Measurements from ENCODE around the gene TIMM8B. TPM values are rescaled to one million over a fixed set of nuclear protein-coding genes. Genes with fewer than 3 reads are reported as not detected.

TIMM8B gene
- total RNA-seq, 1 experiment from 2014 or later = 99.6 TPM

DNA sequence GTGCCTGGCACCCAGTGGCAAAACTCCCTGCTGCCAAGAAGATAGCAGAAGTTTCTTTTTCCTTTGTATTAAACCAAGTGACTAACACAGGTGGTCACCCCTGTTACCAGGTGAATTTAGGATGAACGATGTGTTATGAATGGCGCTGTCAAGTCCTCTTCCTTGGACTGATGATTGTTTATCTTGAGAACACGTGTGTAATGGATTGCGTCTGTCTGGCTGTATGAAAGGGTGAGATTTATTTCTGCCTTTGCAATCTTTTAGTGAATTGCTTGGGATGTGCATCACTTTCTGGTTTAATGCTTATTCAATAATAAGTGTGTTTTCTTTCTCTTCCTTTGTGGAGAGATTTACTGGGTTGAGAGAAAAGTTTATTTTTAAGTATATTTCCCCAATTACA lies 36.6 kb upstream of the TIMM8B start:
- TF ChIP-seq, protein P1, sequence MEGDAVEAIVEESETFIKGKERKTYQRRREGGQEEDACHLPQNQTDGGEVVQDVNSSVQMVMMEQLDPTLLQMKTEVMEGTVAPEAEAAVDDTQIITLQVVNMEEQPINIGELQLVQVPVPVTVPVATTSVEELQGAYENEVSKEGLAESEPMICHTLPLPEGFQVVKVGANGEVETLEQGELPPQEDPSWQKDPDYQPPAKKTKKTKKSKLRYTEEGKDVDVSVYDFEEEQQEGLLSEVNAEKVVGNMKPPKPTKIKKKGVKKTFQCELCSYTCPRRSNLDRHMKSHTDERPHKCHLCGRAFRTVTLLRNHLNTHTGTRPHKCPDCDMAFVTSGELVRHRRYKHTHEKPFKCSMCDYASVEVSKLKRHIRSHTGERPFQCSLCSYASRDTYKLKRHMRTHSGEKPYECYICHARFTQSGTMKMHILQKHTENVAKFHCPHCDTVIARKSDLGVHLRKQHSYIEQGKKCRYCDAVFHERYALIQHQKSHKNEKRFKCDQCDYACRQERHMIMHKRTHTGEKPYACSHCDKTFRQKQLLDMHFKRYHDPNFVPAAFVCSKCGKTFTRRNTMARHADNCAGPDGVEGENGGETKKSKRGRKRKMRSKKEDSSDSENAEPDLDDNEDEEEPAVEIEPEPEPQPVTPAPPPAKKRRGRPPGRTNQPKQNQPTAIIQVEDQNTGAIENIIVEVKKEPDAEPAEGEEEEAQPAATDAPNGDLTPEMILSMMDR (conservative IDR thresholded peaks at IDR 0.05; ENCODE audit: low read depth, low read length) = no peak
- no peak for TF ChIP-seq EZH2 (IDR thresholded peaks at IDR 0.05; ENCODE audit: borderline replicate concordance, low read depth, low read length, poor library complexity, severe bottlenecking)
- Histone ChIP-seq H3K4me3 (ENCODE audit: low read depth, low read length, poor library complexity, severe bottlenecking) (no peak overlapping the region), H3K27me3 (replicated peaks; ENCODE audit: insufficient read depth, low read depth, low read length, poor library complexity) (no peaks in the 10 kb centered on the region), H3K27ac (ENCODE audit: low read depth, low read length, poor library complexity, severe bottlenecking) (peak overlapping the region; percentile 44), H3K9me3 (ENCODE audit: low read depth, low read length, poor library complexity, severe bottlenecking) (no peaks in the 10 kb centered on the region), H3K36me3 (ENCODE audit: insufficient read depth, low read length, poor library complexity, severe bottlenecking) (no peaks in the 10 kb centered on the region), H3K4me1 (ENCODE audit: insufficient read depth, low read length, poor library complexity, severe bottlenecking) (peaks cover 54% of the 10 kb centered on the region)
- ChIA-PET CTCF (no interaction called here), POLR2A (ENCODE audit: low non-redundant PET) (no interaction called here)
- DNase-seq (ENCODE audit: low spot score) = peak; percentile 32
- no TSS peak for BruUV-seq (replicated peaks)
- intact Hi-C loops (cut with micrococcal nuclease; ENCODE audit: unreplicated experiment) = no loop called here

DNA sequence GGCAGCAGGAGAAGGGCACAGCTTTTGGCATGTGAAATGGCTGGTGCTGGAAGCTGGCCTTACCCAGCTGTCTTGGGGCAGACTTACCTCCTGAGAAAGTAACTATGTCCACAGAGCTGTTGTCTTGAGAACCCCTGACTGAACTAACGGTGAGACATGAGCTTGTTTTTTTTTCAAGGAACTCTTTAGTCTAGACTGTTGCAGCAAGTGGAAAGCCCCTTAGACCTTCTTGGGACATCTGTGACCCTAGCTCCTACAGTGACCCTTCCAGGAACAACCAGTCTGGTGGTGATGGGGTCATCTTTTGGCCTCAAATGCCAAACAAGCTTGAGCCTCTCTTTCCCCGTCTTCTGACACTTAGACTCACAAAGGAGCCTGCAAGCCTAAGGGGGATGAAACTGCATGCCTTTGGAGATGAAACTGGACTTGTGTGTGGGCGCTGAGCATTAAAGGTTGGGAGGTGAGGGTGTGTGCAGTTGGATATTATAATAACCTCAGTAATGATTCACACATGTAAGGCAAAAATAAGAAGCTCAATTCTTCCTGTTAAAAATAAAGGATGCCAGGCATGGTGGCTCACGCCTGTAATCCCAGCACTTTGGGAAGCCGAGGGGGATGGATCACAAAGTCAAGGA lies 35.5 kb upstream of the TIMM8B start:
- ChIA-PET CTCF (interaction anchor here (1.2 kb wide), 1 partner anchor 53 kb away, joined by 5 read pairs; the partner anchor contains the start of gene BCO2), POLR2A (ENCODE audit: low non-redundant PET) (no interaction called here)

DNA sequence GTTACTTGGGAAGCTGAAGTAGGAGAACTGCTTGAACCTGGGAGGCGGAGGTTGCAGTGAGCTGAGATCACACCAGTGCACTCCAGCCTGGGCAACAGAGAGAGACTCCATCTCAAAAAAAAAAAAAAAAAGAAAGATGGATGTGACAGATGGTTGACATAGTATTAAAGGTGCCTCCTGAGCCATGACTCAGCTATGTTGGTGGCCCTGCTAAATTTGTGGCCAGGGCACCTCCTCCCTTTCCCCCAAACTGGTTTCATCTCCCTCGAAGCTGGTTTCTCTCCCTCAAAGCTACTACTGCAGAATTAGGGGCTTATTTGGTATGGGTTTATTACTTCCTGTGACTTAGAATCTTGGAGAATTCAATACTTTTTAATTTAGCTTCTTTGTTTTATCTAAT lies 31.6 kb upstream of the TIMM8B start:
- TF ChIP-seq, protein P1 (conservative IDR thresholded peaks at IDR 0.05; ENCODE audit: low read depth, low read length) = no peak
- TF ChIP-seq EZH2 (IDR thresholded peaks at IDR 0.05; ENCODE audit: borderline replicate concordance, low read depth, low read length, poor library complexity, severe bottlenecking) = no peak
- no peaks in the 10 kb centered on the region for H3K36me3 ChIP-seq (ENCODE audit: insufficient read depth, low read length, poor library complexity, severe bottlenecking)
- intact Hi-C loops (cut with micrococcal nuclease; ENCODE audit: unreplicated experiment) = no loop called here
- H3K9me3 ChIP-seq (ENCODE audit: low read depth, low read length, poor library complexity, severe bottlenecking) = no peaks in the 10 kb centered on the region
- peaks cover 37% of the 10 kb centered on the region for H3K4me1 ChIP-seq (ENCODE audit: insufficient read depth, low read length, poor library complexity, severe bottlenecking)
- no peaks in the 10 kb centered on the region for H3K27me3 ChIP-seq (replicated peaks; ENCODE audit: insufficient read depth, low read depth, low read length, poor library complexity)
- no peak overlapping the region for H3K4me3 ChIP-seq (ENCODE audit: low read depth, low read length, poor library complexity, severe bottlenecking)
- ChIA-PET CTCF (no interaction called here), POLR2A (ENCODE audit: low non-redundant PET) (no interaction called here)
- DNase-seq (ENCODE audit: low spot score) = no peak
- BruUV-seq (replicated peaks) = no TSS peak
- no peak overlapping the region for H3K27ac ChIP-seq (ENCODE audit: low read depth, low read length, poor library complexity, severe bottlenecking)

More for the DNA sequence above, 35.5 kb upstream of the TIMM8B start:
- Histone ChIP-seq H3K9me3 (ENCODE audit: low read depth, low read length, poor library complexity, severe bottlenecking) (no peaks in the 10 kb centered on the region), H3K4me3 (ENCODE audit: low read depth, low read length, poor library complexity, severe bottlenecking) (no peak overlapping the region), H3K4me1 (ENCODE audit: insufficient read depth, low read length, poor library complexity, severe bottlenecking) (peaks cover 50% of the 10 kb centered on the region), H3K36me3 (ENCODE audit: insufficient read depth, low read length, poor library complexity, severe bottlenecking) (no peaks in the 10 kb centered on the region), H3K27me3 (replicated peaks; ENCODE audit: insufficient read depth, low read depth, low read length, poor library complexity) (no peaks in the 10 kb centered on the region), H3K27ac (ENCODE audit: low read depth, low read length, poor library complexity, severe bottlenecking) (no peak overlapping the region)
- DNase-seq (ENCODE audit: low spot score) = no peak
- BruUV-seq (replicated peaks) = no TSS peak
- intact Hi-C loops (cut with micrococcal nuclease; ENCODE audit: unreplicated experiment) = no loop called here
- TF ChIP-seq, protein P1 (conservative IDR thresholded peaks at IDR 0.05; ENCODE audit: low read depth, low read length) = no peak
- TF ChIP-seq EZH2 (IDR thresholded peaks at IDR 0.05; ENCODE audit: borderline replicate concordance, low read depth, low read length, poor library complexity, severe bottlenecking) = no peak
